Esophagus muscularis mucosa (tissue), 4 donors: Measurements from ENCODE around the gene TMED1. TPM values are rescaled to one million over a fixed set of nuclear protein-coding genes. Genes with fewer than 3 reads are reported as not detected.
"Not testable (repeated sequence)": the region's sequence is repeated elsewhere in the genome, so short reads cannot be mapped to it uniquely, and the experiment has no call there.

ENCODE experiments used
- DNase-seq: peaks from one replicate; pipeline ENCODE4 v3.0.0-alpha.2; 2017; ENCODE audit errors: extremely low spot score
- H3K27ac ChIP-seq, 4 donors: fragments of 200-600 bp; sonication (generic); replicated peaks in 1 of 4; 1 replicate in 3 of 4; 2 replicates in 1 of 4; pipeline ENCODE4 v1.5.1; 2016 to 2019; ENCODE audit warnings: mild to moderate bottlenecking in 1 of 4
- H3K27me3 ChIP-seq, 4 donors: fragments of 200-600 bp; sonication (generic); one replicate each; pipeline versions ENCODE4 v1.5.1 to v1.6.0; 2016 to 2019
- H3K36me3 ChIP-seq, 4 donors: fragments of 200-600 bp; sonication (generic); one replicate each; pipeline ENCODE4 v1.5.1; 2016 to 2019
- H3K4me1 ChIP-seq, 4 donors: fragments of 200-600 bp; sonication (generic); one replicate each; pipeline ENCODE4 v1.5.1; 2016 to 2019
- H3K4me3 ChIP-seq, 4 donors: fragments of 200-600 bp; sonication (generic); 1 replicate in 2 of 4; 2 replicates in 2 of 4; pipeline ENCODE4 v1.5.1; 2016 to 2019; ENCODE audit warnings: mild to moderate bottlenecking in 4 of 4, moderate library complexity in 1 of 4
- H3K9me3 ChIP-seq, 4 donors: fragments of 200-600 bp; sonication (generic); 1 replicate in 3 of 4; 2 replicates in 1 of 4; pipeline ENCODE4 v1.5.1; 2016 to 2019
- CTCF ChIP-seq, 3 experiments: fragments of 200-600 bp in 2 of 3; fragments of 450-650 bp in 1 of 3; sonication (generic) in 2 of 3; IDR thresholded peaks; one replicate each; pipeline ENCODE4 v1.5.1; 2017 to 2019; ENCODE audit warnings: antibody characterized with exemption in 3 of 3, mild to moderate bottlenecking in 2 of 3, moderate library complexity in 1 of 3
- EP300 ChIP-seq: sonication (generic); formaldehyde crosslinking; IDR thresholded peaks from one replicate; pipeline ENCODE4 v1.6.1; 2017; ENCODE audit warnings: antibody characterized with exemption
- POLR2A ChIP-seq: fragments of 450-650 bp; IDR thresholded peaks from one replicate; pipeline ENCODE4 v1.6.1; 2017; ENCODE audit warnings: antibody characterized with exemption, moderate library complexity, mild to moderate bottlenecking, low read depth
- POLR2AphosphoS5 ChIP-seq, 2 donors: sonication (generic); formaldehyde crosslinking; IDR thresholded peaks; one replicate each; pipeline ENCODE4 v1.6.1; 2017; ENCODE audit warnings: antibody characterized with exemption in 2 of 2
- WGBS: methylation state at CpG from one replicate; pipeline ENCODE4 v1.1.5; 2018; 5-methylcytosine and 5-hydroxymethylcytosine counted together
- intact Hi-C: fragments of 100-400 bp; cut with DNase I; formaldehyde crosslinking; loops from one replicate; pipeline ENCODE4 v1.15.1; 2023
- total RNA-seq, 4 donors: library from RNA; depleted of rRNA; stranded (reverse); fragments of >200 nt; gene quantifications; one replicate each; pipeline versions ENCODE4 v1.1.0 to v1.2.1, GENCODE V29; 2016

The TMED1 gene
- total RNA-seq, 4 donors from 2014 or later = 18.7 to 29.5 (median 27.7) TPM

DNA sequence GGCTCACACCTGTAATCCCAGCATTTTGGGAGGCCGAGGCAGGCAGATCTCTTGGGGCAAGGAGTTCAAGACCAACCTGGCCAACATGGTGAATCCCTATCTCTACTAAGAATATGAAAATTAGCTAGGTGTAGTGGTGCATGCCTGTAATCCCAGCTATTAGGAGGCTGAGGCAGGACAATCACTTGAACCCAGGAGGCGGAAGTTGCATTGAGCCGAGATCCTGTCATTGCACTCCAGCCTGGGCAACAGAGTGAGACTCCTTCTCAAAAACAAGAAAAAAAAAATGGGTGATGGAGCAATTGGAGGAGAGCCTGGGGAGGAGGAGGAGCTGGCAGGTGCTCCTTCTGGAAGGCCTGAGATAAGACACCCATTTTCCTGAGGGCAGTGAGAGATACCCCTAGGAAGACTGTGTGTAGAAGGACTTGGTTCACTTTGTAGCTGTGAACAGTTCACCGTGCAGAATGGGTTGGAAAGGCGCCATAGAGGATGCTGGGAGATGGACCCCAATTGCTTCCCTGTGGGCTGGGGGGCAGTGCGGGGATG, 26.6 kb upstream of the TMED1 start:
- TF ChIP-seq CTCF (IDR thresholded peaks at IDR 0.05) (no peak), EP300 (no peak), POLR2AphosphoS5 (IDR thresholded peaks at IDR 0.05) (no peak), POLR2A (no peak)
- intact Hi-C loops = loop anchor here (5.0 to 10.0 kb wide), 2 partner anchors 88 to 145 kb away; partner anchors contain the start of gene DNM2
- no peak overlapping the region for H3K27ac ChIP-seq
- H3K9me3 ChIP-seq = no peaks in the 10 kb centered on the region
- peaks cover 0 to 11% (median 6%) of the 10 kb centered on the region in 4 donors for H3K4me1 ChIP-seq
- peaks cover 0 to 3% (median 0%) of the 10 kb centered on the region in 4 donors for H3K27me3 ChIP-seq
- no peaks in the 10 kb centered on the region for H3K36me3 ChIP-seq
- DNase-seq = no peak
- H3K4me3 ChIP-seq = no peak overlapping the region
- WGBS = 83% methylated on average over 6 of the region's 6 CpGs

- TF ChIP-seq POLR2A = no peak
- TF ChIP-seq POLR2AphosphoS5 (IDR thresholded peaks at IDR 0.05) = no peak
- peak in 1 of 3 experiments; percentile 31 for TF ChIP-seq CTCF (IDR thresholded peaks at IDR 0.05)
- Histone ChIP-seq H3K36me3 (no peaks in the 10 kb centered on the region), H3K4me1 (peaks cover 0 to 11% (median 6%) of the 10 kb centered on the region in 4 donors), H3K9me3 (no peaks in the 10 kb centered on the region), H3K27me3 (peaks cover 0 to 3% (median 0%) of the 10 kb centered on the region in 4 donors), H3K4me3 (no peak overlapping the region), H3K27ac (no peak overlapping the region)
- 70% methylated on average over 7 of the region's 7 CpGs for whole genome bisulfite sequencing
- intact Hi-C loops = loop anchor here (5.0 to 10.0 kb wide), 2 partner anchors 86 to 144 kb away; partner anchors contain the start of gene DNM2
- no peak for DNase-seq
Observed at GRCh38 chr19:10861103-10861651, 25.2 kb upstream of the TMED1 start.

DNA sequence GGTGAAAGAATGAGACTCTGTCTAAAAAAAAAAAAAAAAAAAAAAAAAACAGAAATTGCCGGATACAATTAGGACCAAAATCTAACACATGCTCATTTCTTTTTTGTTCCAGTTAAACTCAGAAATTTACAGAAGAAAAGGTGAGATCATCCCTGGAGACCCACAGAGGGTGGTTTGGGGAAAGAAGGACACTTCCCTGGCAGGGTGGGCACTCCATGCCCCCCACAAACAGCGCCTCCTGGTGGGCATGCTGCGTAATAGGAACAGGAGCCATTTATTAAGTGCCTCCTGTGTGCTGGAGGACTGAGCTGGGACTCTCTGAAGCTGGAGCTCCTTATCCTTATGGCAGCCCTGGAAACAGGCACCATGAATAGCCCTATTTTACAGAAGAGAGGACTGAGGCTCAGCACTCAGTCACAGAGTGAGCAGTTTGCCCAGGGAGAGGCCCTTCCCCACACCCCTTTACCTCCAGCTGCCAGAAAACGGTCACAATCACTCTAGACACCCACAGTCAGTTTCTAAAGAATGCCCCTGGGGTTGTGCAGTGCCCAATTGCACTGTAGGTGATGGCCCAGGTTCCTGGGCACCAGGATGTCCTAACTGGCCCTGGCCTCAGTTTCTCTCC, 22.3 kb upstream of the TMED1 start:
- H3K36me3 ChIP-seq = no peaks in the 10 kb centered on the region
- no peak overlapping the region for H3K27ac ChIP-seq
- no peaks in the 10 kb centered on the region for H3K9me3 ChIP-seq
- intact Hi-C loops = no loop called here
- no peaks in the 10 kb centered on the region for H3K4me1 ChIP-seq
- H3K4me3 ChIP-seq = no peak overlapping the region
- 33% methylated on average over 3 of the region's 4 CpGs for WGBS
- TF ChIP-seq POLR2AphosphoS5 (IDR thresholded peaks at IDR 0.05) (no peak), CTCF (IDR thresholded peaks at IDR 0.05) (peak; percentile 33 to 45 (median 36)), POLR2A (no peak)
- H3K27me3 ChIP-seq = peaks cover 0 to 3% (median 0%) of the 10 kb centered on the region in 4 donors
- DNase-seq = no peak

DNA sequence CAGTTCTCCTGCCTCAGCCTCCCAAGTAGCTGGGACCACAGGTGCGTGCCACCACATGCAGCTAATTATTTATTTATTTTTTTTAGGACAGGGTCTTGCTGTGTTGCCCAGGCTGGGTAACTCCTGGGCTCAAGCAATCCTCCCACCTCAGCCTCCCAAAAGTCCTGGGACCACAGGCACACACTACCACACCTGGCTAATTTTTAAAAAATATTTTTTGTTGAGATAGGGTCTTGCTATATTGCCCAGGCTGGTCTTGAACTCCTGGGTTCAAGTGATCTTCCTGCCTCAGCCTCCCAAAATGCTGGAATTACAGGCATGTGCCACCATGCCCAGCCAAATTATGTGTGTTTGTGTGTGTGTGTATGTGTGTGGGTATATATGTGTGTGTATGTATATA, 20.9 kb upstream of the TMED1 start:
- H3K36me3 ChIP-seq, H3K27me3 ChIP-seq, DNase-seq, H3K27ac ChIP-seq, intact Hi-C loops, H3K9me3 ChIP-seq, H3K4me1 ChIP-seq, H3K4me3 ChIP-seq: not testable (repeated sequence)
- 87% methylated on average over 1 of the region's 1 CpG for WGBS

GRCh38 chr19:10855879-10856522, 20.0 kb upstream of the TMED1 start:
- Histone ChIP-seq H3K4me3 (no peak overlapping the region), H3K9me3 (no peaks in the 10 kb centered on the region), H3K27me3 (peaks cover 0 to 3% (median under 1%) of the 10 kb centered on the region in 4 donors), H3K4me1 (no peaks in the 10 kb centered on the region), H3K27ac (no peak overlapping the region), H3K36me3 (no peaks in the 10 kb centered on the region)
- WGBS = 80% methylated on average over 5 of the region's 5 CpGs
- intact Hi-C loops = no loop called here
- DNase-seq = no peak
- no peak for TF ChIP-seq POLR2A
- TF ChIP-seq CTCF (IDR thresholded peaks at IDR 0.05) = peak in 1 of 3 experiments; percentile 38
